ENCODE measurements around the gene ATP6V1D.

ATP6V1D gene

GRCh38 chr14:67392123-67392522 lies 32.5 kb upstream of the ATP6V1D start:
- Histone ChIP-seq H3K4me1 (ENCODE audit: insufficient read depth, low read length) (no peaks in the 10 kb centered on the region), H3K4me3 (ENCODE audit: low read depth in 1 of 2, low read length in 2 of 2) (no peak overlapping the region), H3K4me2 (ENCODE audit: insufficient read depth, low read length) (no peak overlapping the region), H3K9me3 (ENCODE audit: insufficient read depth, low read length, severe bottlenecking) (no peaks in the 10 kb centered on the region), H3K9ac (ENCODE audit: low read depth, low read length) (no peak overlapping the region), H3K27ac (ENCODE audit: low read length) (no peak overlapping the region), H3K79me2 (ENCODE audit: insufficient read depth, low read length) (no peaks in the 10 kb centered on the region), H3K27me3 (ENCODE audit: insufficient read depth, low read length, poor library complexity) (no peaks in the 10 kb centered on the region), H4K20me1 (ENCODE audit: insufficient read depth, low read length) (no peaks in the 10 kb centered on the region), H3K36me3 (ENCODE audit: insufficient read depth, low read length) (peaks cover 1% of the 10 kb centered on the region; the same call in 1 of the 2 replicates), H2AFZ (ENCODE audit: low read depth, low read length) (no peak overlapping the region)
- no peak for ATAC-seq (ENCODE audit: insufficient read depth, low read depth)
- DNase-seq = no peak
- no peak for TF ChIP-seq EZH2 (IDR thresholded peaks at IDR 0.05; ENCODE audit: borderline replicate concordance, low read depth, low read length, severe bottlenecking)
- no peak for TF ChIP-seq CTCF (IDR thresholded peaks at IDR 0.05; ENCODE audit: borderline replicate concordance, extremely low read depth, low read length, poor library complexity, severe bottlenecking)

GRCh38 chr14:67391268-67391667 lies 31.7 kb upstream of the ATP6V1D start:
- Histone ChIP-seq H3K27ac (ENCODE audit: low read length) (no peak overlapping the region), H3K36me3 (ENCODE audit: insufficient read depth, low read length) (peaks cover 6% of the 10 kb centered on the region; the same call in 1 of the 2 replicates), H3K4me1 (ENCODE audit: insufficient read depth, low read length) (no peaks in the 10 kb centered on the region), H3K9me3 (ENCODE audit: insufficient read depth, low read length, severe bottlenecking) (no peaks in the 10 kb centered on the region), H4K20me1 (ENCODE audit: insufficient read depth, low read length) (no peaks in the 10 kb centered on the region), H3K4me2 (ENCODE audit: insufficient read depth, low read length) (no peak overlapping the region), H3K79me2 (ENCODE audit: insufficient read depth, low read length) (no peaks in the 10 kb centered on the region), H3K4me3 (ENCODE audit: low read depth in 1 of 2, low read length in 2 of 2) (no peak overlapping the region), H3K9ac (ENCODE audit: low read depth, low read length) (no peak overlapping the region), H3K27me3 (ENCODE audit: insufficient read depth, low read length, poor library complexity) (no peaks in the 10 kb centered on the region), H2AFZ (ENCODE audit: low read depth, low read length) (no peak overlapping the region)
- no peak for TF ChIP-seq EZH2 (IDR thresholded peaks at IDR 0.05; ENCODE audit: borderline replicate concordance, low read depth, low read length, severe bottlenecking)
- no peak for TF ChIP-seq CTCF (IDR thresholded peaks at IDR 0.05; ENCODE audit: borderline replicate concordance, extremely low read depth, low read length, poor library complexity, severe bottlenecking)
- peak; percentile 13 for DNase-seq
- ATAC-seq (ENCODE audit: insufficient read depth, low read depth) = peak; percentile 69

GRCh38 chr14:67389811-67390534 lies 30.4 kb upstream of the ATP6V1D start:
- no peaks in the 10 kb centered on the region for H3K27me3 ChIP-seq (ENCODE audit: insufficient read depth, low read length, poor library complexity)
- H3K27ac ChIP-seq (ENCODE audit: low read length) = no peak overlapping the region
- peaks cover 18% of the 10 kb centered on the region for H3K36me3 ChIP-seq (ENCODE audit: insufficient read depth, low read length)
- no peaks in the 10 kb centered on the region for H3K79me2 ChIP-seq (ENCODE audit: insufficient read depth, low read length)
- H3K4me1 ChIP-seq (ENCODE audit: insufficient read depth, low read length) = no peaks in the 10 kb centered on the region
- H3K4me3 ChIP-seq (ENCODE audit: low read depth in 1 of 2, low read length in 2 of 2) = no peak overlapping the region
- H3K9ac ChIP-seq (ENCODE audit: low read depth, low read length) = no peak overlapping the region
- H4K20me1 ChIP-seq (ENCODE audit: insufficient read depth, low read length) = no peaks in the 10 kb centered on the region
- TF ChIP-seq EZH2 (IDR thresholded peaks at IDR 0.05; ENCODE audit: borderline replicate concordance, low read depth, low read length, severe bottlenecking) (no peak), CTCF (IDR thresholded peaks at IDR 0.05; ENCODE audit: borderline replicate concordance, extremely low read depth, low read length, poor library complexity, severe bottlenecking) (no peak)
- H3K9me3 ChIP-seq (ENCODE audit: insufficient read depth, low read length, severe bottlenecking) = no peaks in the 10 kb centered on the region
- DNase-seq (no peak), ATAC-seq (ENCODE audit: insufficient read depth, low read depth) (no peak)
- H2AFZ ChIP-seq (ENCODE audit: low read depth, low read length) = no peak overlapping the region
- H3K4me2 ChIP-seq (ENCODE audit: insufficient read depth, low read length) = no peak overlapping the region
